Anterior cingulate cortex (tissue), 58 donors: Measurements from ENCODE around the gene PCSK5.

ENCODE experiments used
- DNase-seq, 58 donors: peaks; one replicate each; lab custom pipeline; 2025; lab: John Stamatoyannopoulos, UW

The PCSK5 gene

DNA sequence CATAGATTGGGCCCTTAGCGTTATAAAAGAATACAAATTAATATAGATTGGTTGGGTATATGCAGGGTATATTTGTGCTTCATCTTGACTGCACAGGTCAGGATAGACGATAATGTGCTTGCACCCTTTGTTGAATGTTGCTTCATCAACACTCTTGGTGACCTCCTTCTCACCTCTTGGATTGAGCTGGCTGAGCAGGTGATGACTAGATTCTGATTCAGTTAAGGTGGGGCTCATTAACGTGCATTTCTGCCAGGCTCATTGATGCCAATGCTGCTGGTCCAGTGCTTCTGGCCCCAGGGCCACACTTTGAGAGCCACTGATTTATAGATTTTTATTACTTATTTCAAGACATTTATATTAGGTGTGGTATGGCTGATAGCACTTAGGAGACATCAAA, 27.7 kb downstream of the PCSK5 start:
- DNase-seq: no peak

GRCh38 chr9:75918909-75919308, 28.4 kb downstream of the PCSK5 start:
- no peak for DNase-seq

DNA sequence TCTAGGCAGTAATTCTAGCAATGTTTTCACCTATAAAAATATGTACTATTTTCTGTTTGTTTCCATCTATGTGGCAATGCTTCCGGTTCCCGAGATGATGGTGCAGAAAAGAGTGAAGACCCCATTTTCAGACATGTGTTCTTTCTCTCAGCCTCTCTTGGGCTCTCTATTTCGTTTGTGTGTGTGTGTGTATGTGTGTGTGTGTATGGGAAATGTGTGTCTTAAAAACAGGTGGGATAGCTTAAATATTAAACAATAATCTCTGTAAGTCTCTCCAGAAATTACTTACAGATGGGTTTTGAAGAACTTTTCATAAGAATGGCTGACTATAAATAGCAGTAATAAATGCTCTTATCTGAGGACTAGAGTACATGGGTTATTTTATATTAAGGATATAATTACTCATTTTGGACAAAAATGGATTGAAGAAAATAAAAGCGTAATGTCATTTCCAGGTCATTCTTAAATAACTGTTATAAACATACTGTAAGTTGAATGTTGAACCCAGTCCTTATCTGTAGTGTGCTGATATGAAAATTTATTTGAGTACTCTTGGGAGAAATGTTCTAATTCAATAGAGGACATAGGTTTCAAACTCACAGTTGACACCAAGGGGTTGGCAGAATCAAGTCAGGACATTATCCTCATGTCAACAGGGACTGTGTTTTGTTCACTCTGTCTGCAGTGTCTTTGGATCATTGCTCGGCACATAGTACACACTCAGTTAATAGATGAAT, 31.1 kb downstream of the PCSK5 start:
- no peak for DNase-seq

GRCh38 chr9:75926385-75926784, 35.9 kb downstream of the PCSK5 start:
- no peak for DNase-seq

DNA sequence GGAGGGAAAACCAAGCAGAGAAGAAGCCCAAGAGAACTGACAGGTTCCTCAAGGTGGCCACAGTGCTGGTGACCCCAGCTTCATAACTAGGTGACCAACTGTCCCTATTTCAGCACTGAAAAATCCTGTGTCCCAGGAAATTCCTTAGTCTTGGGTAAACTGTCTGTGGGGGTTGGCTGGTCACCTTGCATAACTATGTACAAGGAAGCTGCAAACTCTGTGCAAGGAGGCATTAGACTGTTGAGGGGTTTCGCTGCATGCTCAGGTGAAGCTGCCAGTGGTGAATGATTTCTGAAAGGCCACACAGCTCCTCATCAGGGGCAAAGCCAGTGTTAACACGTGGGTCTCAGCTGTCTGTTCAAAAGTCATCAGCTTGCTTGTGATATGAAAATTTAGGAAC, 36.9 kb downstream of the PCSK5 start:
- DNase-seq: no peak

DNA sequence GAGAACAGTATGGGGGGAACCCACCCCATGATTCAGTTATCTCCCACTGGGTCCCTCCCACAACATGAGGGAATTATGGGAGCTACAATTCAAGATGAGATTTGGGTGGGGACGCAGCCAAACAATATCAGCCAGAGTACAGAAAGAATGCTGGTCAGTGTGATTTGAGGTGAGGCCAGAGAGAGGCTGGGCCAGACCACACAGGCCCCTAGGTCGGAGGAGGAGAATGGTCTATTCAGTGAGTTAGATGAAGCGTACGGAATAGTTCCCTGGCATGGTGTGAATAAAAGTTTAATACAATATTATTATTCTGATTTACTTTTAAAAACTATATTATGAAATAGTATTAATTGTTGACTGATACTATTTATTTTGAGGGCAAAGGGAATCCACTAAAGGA, 39.7 kb downstream of the PCSK5 start:
- peak in 3 of 58 donors; percentile 4 to 9 (median 4) for DNase-seq

DNA sequence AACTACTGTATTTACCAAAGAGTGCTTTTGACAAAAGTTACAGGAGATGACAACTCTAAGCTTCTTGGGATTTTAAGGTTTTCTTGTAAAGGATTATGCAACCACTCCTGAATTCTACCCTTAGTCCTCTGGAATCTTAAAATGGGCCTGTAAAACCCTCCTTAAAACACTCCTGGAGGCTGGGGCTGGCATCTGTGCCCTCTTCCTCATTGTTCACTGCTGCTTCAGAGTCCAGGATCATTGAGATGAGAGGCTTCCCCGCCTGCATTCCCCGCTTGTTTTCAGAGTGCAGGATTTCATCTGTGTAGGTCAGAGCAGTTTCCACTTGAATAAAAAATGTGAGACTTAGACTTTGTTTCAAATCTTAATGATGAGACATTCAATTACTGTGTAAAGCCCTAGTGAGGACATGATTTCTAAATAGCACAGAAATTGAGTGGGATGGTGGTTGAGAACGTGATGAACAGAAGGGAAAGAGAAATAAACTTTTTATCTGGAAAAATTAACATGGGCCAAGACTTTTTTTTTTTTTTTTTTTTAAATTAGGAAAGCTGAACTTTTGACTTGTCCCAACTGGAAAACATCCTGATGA, 40.4 kb downstream of the PCSK5 start:
- peak in 1 of 58 donors; percentile 3 for DNase-seq

DNA sequence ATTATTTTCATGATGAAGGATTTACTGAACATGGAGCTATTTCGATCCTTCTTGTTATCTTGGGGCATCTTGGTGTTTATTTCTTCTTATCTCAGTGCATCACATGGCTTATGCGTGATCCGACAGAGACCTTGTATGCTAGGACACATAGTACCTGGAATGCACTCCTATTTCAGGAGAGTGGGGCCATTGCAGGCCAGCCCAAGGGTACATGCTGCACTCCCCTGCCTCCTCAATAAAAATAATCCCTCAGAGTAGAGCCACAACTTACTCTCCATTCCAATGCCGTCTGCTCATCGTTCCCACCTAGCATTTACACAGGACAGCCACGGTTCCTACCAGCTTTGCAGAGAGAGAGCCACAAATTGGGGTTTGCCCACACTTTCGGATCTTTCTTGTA, 43.5 kb downstream of the PCSK5 start:
- no peak for DNase-seq

GRCh38 chr9:75935591-75935990, 45.1 kb downstream of the PCSK5 start:
- DNase-seq: no peak

DNA sequence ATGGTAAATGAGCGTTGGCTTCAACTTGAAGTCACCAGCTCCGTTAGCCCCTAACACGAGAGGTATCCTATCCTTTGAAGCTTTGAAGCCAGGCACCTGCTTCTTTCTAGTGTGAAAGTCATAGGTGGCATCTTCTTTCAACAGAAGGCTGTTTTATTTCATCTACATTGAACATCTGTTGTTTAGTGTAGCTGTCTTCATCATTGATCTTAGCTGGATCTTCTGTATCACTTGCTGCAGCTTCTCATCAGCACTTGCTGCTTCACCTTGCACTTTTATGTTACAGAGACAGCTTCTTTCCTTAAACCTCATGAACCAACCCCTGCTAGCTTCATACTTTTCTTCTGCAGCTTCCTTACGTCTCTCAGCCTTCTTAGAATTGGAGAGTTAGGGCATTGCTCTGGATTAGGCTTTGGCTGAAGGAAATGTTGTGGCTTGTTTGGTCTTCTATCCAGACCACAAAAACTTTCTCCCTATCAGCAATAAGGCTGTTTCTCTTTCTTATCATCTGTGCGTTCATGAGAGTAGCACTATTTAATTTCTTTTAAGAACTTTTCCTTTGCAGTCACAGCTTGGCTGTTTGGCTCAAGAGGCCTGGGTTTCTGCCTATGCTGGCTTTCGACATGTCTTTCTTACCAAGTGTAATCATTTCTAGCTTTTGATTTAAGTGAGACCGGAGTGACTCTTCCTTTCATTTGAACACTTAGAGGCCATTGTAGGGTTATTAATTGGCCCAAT, 47.2 kb downstream of the PCSK5 start:
- no peak for DNase-seq

DNA sequence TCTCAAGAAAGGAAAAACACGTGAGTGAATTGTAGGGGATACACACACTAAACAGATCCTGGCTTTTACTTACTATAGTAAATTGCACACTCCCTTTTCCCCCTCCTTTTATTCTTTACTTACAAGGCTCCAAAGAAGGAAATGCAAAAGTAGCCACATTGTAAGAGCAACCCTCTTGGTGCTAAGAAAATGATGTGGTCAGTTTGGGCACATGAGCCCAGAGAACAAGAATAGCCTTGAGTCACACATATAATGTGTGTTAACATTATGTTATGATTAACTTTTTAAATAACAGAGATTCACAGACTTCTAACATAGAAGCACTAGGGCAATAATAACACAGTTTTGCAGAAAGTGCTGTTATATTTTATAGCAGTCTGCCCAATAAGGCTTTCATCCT, 48.5 kb downstream of the PCSK5 start:
- DNase-seq: no peak

GRCh38 chr9:75939536-75940111, 49.2 kb downstream of the PCSK5 start:
- no peak for DNase-seq

GRCh38 chr9:75941066-75941465, 50.6 kb downstream of the PCSK5 start:
- DNase-seq: no peak

GRCh38 chr9:75941577-75942311, 51.3 kb downstream of the PCSK5 start:
- DNase-seq: no peak

DNA sequence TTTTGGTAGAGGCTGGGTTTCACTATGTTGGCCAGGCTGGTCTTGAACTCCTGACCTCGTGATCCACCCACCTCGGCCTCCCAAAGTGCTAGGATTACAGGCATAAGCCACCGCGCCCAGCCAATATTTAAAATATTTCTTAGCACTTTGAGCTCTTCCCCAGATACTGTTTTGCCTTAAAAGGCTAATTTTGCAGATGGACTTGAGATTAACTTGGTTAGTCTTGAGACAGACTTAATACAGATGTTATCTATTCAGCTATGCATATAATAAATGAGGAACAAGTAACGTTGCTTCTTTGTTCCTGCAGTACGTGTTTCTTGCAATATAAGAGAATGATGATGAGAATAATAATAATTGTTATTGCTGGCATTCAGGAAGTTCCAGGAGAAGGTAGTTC, 56.3 kb downstream of the PCSK5 start:
- DNase-seq: no peak

GRCh38 chr9:75947233-75947632, 56.8 kb downstream of the PCSK5 start:
- DNase-seq: no peak

GRCh38 chr9:75950998-75951397, 60.5 kb downstream of the PCSK5 start:
- DNase-seq: no peak

DNA sequence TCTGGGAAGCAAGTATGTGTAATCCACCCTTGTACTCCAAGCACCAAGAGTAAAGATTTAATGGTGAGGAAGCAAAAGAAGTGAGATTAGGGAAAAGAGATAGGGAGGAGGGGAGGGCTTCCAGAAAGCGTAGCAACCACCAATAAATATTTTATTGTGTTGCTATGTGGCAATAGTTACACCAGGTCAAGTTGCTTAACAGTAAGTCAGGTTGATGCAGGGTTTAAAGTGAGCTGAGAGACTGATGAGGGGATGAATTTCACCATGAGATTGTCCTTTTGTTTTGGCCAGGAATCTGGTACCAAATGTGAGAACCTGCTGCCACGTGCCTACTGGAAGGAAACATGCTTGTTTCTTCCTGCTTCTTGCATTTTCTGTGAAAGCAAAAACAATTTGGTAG, 62.7 kb downstream of the PCSK5 start:
- no peak for DNase-seq

GRCh38 chr9:75956161-75956560, 65.7 kb downstream of the PCSK5 start:
- no peak for DNase-seq

GRCh38 chr9:75957116-75957515, 66.6 kb downstream of the PCSK5 start:
- no peak for DNase-seq

- DNase-seq: no peak
Observed at GRCh38 chr9:75958226-75958625, 67.8 kb downstream of the PCSK5 start.
